ENCODE results near the gene RGS7. TPM values are rescaled to one million over a fixed set of nuclear protein-coding genes. Genes with fewer than 3 reads are reported as not detected.

RGS7 gene
- total RNA-seq, 1 donor from 2014 or later: 2.5 TPM

GRCh38 chr1:240804475-240804874 is 552.5 kb downstream of the RGS7 start:
- TF ChIP-seq CTCF (conservative IDR thresholded peaks at IDR 0.05): no peak
- no peaks in the 10 kb centered on the region for H3K4me1 Mint-ChIP-seq (ENCODE audit: unreplicated experiment)
- no peak overlapping the region for H3K4me3 Mint-ChIP-seq
- H3K9me3 Mint-ChIP-seq: no peaks in the 10 kb centered on the region
- no peaks in the 10 kb centered on the region for H3K36me3 Mint-ChIP-seq
- H3K27me3 Mint-ChIP-seq: peaks cover 10% of the 10 kb centered on the region
- DNase-seq (ENCODE audit: extremely low spot score, unreplicated experiment): no peak
- H3K27ac Mint-ChIP-seq: no peak overlapping the region

- no peak overlapping the region for H3K4me3 Mint-ChIP-seq
- H3K36me3 Mint-ChIP-seq: no peaks in the 10 kb centered on the region
- TF ChIP-seq CTCF (conservative IDR thresholded peaks at IDR 0.05): no peak
- H3K27ac Mint-ChIP-seq: no peak overlapping the region
- no peaks in the 10 kb centered on the region for H3K4me1 Mint-ChIP-seq (ENCODE audit: unreplicated experiment)
- H3K9me3 Mint-ChIP-seq: no peaks in the 10 kb centered on the region
- no peak for DNase-seq (ENCODE audit: extremely low spot score, unreplicated experiment)
- peaks cover 11% of the 10 kb centered on the region for H3K27me3 Mint-ChIP-seq
These were observed 553.9 kb downstream of the RGS7 start for GRCh38 chr1:240803151-240803550.

- H3K4me3 Mint-ChIP-seq: no peak overlapping the region
- H3K27me3 Mint-ChIP-seq: peaks cover 8% of the 10 kb centered on the region
- H3K36me3 Mint-ChIP-seq: no peaks in the 10 kb centered on the region
- no peaks in the 10 kb centered on the region for H3K9me3 Mint-ChIP-seq
- H3K27ac Mint-ChIP-seq: no peak overlapping the region
- H3K4me1 Mint-ChIP-seq (ENCODE audit: unreplicated experiment): no peaks in the 10 kb centered on the region
- no peak for TF ChIP-seq CTCF (conservative IDR thresholded peaks at IDR 0.05)
- DNase-seq (ENCODE audit: extremely low spot score, unreplicated experiment): no peak
These were observed 554.7 kb downstream of the RGS7 start for GRCh38 chr1:240802271-240802670.

GRCh38 chr1:240801442-240801841 is 555.6 kb downstream of the RGS7 start:
- TF ChIP-seq CTCF (conservative IDR thresholded peaks at IDR 0.05): no peak
- Mint-ChIP-seq H3K9me3 (no peaks in the 10 kb centered on the region), H3K27me3 (peaks cover 13% of the 10 kb centered on the region), H3K4me1 (ENCODE audit: unreplicated experiment) (peaks cover 3% of the 10 kb centered on the region), H3K36me3 (no peaks in the 10 kb centered on the region), H3K27ac (no peak overlapping the region), H3K4me3 (no peak overlapping the region)
- DNase-seq (ENCODE audit: extremely low spot score, unreplicated experiment): no peak

GRCh38 chr1:240800291-240800690 is 556.7 kb downstream of the RGS7 start:
- no peak for DNase-seq (ENCODE audit: extremely low spot score, unreplicated experiment)
- no peak overlapping the region for H3K27ac Mint-ChIP-seq
- peaks cover 13% of the 10 kb centered on the region for H3K27me3 Mint-ChIP-seq
- H3K4me3 Mint-ChIP-seq: no peak overlapping the region
- peaks cover 3% of the 10 kb centered on the region for H3K4me1 Mint-ChIP-seq (ENCODE audit: unreplicated experiment)
- no peak for TF ChIP-seq CTCF (conservative IDR thresholded peaks at IDR 0.05)
- no peaks in the 10 kb centered on the region for H3K36me3 Mint-ChIP-seq
- H3K9me3 Mint-ChIP-seq: no peaks in the 10 kb centered on the region

- no peak for TF ChIP-seq CTCF (conservative IDR thresholded peaks at IDR 0.05)
- H3K27ac Mint-ChIP-seq: peak overlapping the region; percentile 74
- DNase-seq (ENCODE audit: extremely low spot score, unreplicated experiment): no peak
- H3K36me3 Mint-ChIP-seq: no peaks in the 10 kb centered on the region
- H3K4me1 Mint-ChIP-seq (ENCODE audit: unreplicated experiment): peaks cover 8% of the 10 kb centered on the region
- peaks cover 4% of the 10 kb centered on the region for H3K9me3 Mint-ChIP-seq
- peaks cover 24% of the 10 kb centered on the region for H3K27me3 Mint-ChIP-seq
- no peak overlapping the region for H3K4me3 Mint-ChIP-seq
These were observed 560.0 kb downstream of the RGS7 start for GRCh38 chr1:240797050-240797449.
